GM21786 (cell line): ENCODE results near the gene PLEKHG7.

Experiments used
- ATAC-seq: cut with Tn5 transposase; IDR thresholded peaks from one replicate; pipeline ENCODE4 v1.9.1; 2021; ENCODE audit not compliant: unreplicated experiment

Gene PLEKHG7

DNA sequence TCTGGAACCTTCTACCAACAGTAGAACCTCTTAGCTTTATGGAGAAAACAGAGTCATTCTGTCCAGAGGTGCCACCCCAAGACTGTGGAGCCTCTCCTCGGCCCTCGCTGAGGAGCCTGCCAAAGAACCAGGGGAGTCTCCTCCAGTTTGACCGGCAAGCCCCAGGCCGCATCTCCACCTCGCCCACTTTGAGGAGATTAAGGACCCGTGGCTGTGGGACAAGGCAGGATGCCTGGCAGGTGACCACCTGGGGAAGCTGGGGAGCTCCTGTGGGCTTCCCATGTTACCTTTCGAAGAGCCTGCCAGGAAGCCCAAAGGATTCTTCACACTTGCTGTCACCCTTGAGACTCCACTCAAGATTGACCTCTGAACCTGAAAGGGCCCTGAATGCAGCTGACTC is 3.8 kb downstream of the PLEKHG7 start:
- ATAC-seq: no peak

DNA sequence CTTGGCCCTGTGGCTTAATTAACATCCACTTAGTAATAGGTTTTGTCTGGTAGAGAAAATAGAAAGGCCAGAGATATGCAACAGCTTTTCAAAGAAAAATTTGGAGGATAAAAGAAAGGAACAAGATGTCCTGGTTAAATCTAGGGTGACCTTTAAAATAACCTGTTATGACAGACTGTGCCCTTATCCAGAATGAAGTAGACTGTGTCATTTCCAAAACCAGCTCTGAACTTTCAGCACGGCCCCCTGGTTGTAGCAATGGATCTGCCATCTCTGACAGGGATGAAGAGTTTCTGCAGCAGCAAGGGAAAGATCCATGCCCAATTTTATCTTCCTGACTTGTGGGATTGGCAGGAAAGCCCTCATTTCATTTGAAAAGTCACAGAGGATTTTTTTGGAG is 5.1 kb downstream of the PLEKHG7 start:
- ATAC-seq: no peak

DNA sequence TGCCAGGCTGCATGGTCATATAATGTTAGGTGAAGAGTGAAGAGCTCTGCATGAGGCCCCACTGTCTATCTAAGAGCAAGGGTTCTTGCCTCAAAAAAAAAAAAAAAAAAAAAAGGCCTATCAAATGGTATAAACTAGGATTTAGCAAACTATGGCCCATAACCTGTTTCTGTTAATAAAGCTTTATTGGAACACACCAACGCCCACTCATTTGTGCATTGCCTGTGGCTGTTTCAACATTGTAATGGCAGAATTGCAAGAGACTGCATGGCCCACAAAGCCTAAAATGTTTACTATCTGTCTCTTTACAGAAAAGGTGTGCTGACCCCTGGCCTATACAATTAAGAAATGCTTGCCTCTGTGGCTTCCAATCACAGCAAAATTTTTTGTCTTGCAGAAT is 12.8 kb downstream of the PLEKHG7 start:
- ATAC-seq: no peak

DNA sequence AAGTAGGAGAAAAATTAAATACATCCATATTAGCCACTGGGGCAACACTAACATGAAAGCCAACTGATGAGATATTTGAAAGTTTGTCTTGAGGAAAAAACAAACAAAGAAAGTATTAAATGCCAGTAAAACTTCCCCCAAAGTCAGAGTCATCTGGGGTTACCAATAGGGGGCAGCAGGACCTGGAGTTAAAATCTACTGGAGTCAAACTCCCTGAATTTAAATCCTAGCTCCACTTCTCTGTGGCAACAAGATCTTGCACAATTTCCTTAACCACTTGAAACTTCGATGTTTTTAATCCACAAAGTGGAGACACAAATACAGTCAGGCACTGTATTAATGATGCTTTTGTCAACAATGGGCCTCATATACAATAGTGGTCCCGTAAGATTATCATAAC is 14.4 kb downstream of the PLEKHG7 start:
- ATAC-seq: no peak

DNA sequence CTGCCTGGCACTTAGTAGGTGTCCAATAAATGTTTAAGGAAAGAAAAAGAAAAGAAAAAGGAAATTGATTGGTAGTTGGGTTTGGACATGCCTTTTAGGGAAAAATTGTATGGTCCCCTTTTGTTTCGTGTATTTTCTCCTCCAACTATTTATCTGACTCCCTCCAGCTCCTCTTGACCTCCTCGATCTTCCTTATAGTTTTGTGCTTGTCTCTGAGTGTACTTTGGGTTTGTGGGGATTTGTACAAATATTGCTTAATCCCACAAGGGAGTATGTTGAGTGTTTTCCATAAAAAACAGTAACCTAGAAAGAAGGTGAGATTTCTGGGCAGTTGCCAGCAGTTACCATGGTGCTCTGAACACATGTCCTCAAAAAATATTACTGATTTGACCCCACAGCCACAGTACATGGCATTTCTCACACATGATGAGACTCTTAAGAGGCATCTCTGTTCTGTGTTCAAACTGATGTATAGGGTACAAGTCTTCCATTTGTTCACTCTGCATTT is 15.7 kb downstream of the PLEKHG7 start:
- ATAC-seq: no peak

DNA sequence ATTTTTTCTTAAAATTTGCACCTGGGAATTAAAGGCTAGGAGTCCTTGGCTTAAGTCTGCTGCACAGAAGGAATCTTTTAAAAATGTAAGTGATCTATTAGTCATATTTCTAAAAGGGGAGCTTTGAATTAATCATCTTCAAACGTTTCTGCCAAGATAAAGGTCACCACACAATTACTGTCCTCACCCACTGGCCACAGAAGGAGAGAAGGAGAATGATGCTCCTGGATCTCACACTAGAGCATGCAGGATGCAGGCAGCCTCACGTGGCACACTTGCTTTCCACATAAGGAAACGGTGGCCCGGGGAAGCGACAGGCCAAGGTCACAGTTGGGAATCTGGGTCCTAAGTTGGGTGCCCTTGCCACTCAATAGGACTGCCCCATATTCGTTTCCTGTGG is 16.9 kb downstream of the PLEKHG7 start:
- ATAC-seq: no peak

DNA sequence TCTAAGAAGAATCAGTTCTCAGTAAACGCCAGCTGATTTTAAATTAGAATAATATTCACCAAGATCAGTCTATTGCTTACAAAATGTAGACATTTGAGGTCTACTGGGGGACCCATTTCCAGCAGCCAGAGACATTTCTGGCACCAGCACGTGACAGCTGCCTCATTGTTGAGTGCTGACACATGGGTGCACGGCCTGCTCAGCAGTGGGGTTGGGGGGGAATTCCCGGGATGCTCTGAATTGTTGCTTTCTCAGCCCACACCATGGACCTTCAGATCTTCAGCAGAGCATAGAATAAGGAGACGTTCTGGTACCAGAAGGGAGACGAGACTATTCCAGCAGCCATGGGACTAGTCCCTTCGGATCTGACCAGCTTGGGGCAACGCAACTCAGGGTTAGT is 18.3 kb downstream of the PLEKHG7 start:
- no peak for ATAC-seq

DNA sequence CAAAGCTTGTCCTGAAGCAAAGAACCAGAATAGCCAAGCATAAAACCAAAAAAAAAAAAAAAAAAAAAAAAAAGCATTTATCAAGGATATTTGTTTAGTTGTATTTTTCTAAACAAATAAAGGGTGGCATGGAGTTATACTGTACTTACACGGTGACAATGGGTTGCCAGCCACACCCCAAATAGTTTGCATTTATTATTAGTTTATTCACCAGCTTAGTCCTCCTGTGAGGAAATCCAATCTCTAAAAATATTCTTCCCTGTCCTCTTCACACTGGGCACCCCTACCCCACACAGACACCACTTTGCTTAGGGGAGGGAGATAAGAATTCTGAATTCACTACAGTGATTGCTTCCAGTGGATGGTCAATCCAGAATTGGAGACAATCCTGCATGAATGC is 18.9 kb downstream of the PLEKHG7 start:
- no peak for ATAC-seq

DNA sequence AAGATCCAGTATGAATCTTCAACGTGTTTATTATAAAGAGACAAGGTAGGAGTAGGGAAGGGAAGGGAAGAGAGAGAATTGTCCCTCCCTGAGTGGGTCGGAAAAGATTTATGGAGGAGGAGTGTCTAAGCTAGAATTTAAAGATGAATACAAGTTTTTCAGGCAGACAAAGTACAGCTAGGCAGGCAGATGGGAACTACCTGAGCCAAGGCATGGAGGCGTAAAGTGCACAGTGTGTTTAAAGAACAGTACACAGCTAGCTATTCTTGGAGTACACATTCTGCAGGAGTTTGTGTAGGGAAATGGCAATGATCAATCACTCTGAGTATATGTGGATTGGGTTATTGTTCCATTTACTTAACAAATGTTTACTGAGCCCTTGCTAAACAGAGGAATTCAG is 20.1 kb downstream of the PLEKHG7 start:
- ATAC-seq: no peak

DNA sequence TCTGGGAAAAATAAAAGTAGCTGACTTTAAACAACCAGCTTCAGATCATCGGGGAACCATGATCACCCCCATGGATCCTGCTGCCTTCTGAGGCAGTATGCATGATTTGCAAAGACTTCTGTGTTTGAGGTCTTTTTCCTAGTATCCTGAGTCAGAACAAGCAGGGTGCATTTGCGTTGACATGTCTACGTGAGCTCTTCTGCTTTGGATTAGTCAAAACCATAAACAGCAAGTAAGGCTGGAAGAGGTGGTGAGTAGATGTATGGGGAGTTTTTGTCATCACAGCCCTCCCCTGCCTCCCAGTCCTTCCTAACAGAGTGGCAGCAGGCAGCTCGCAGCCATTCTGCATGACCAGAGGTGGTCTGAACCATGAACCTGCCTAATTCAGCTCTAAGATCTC is 24.1 kb downstream of the PLEKHG7 start:
- no peak for ATAC-seq

DNA sequence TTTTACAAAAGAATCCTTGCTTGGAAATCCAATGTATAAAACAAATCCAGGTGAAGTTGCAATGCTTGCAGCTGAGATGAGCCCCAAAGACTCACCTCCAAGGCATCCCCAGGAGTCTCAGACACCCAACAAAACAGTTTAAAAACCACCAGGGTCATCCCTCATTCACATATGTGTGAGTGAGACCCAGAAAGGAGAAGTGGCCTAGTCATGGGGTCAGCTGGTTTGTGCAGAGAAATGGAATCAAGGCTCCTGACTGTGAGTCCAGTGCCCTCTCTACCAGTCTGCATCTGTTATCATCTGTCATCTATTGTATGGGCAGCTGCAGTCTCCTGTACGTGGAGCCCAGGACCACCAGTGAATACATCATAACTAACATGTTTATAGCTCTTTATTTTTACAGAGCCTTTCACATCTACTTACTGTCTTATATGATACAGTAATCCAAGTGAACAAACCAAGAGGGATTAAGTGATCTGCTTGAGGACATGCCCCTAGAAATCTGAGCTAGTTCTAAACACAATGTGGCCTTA is 27.1 kb downstream of the PLEKHG7 start:
- ATAC-seq: no peak

DNA sequence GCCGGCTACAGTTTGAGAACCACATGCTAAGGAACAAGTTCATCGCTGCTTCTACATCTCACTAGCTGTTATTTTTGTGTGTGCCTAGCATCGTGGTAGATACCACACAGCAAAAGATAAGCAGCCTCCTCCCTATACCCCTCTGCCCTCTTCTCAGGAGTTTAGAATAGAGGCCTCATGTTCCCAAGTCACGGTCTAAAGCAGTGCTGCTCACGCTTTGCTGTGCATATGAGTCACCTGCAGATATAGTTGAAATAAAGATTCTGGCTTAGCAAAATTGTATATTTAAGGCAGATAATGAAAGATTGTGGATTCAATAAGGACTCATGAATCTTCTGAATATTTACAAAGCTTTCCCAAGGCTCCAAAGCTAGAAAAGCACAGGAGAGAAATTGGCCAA is 28.0 kb downstream of the PLEKHG7 start:
- no peak for ATAC-seq

DNA sequence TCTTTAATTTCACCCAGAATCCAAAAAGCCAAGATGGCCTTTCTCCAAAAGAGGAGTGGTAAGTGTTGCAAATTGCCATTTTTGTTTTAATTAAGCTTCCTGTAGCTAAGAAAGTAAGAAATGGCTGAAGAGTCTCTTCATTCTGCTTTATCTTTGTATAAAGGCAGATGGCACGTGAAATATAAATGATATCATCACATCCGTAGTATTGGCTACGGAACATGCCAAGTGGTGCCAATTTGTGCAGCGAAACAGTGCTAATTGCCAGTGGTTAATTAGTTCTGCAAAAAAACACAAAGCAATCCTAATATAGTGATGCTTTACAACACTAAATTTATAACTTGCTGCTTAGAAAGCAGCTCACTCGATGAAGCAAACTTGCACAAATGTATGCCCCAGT is 29.4 kb downstream of the PLEKHG7 start:
- ATAC-seq: no peak

DNA sequence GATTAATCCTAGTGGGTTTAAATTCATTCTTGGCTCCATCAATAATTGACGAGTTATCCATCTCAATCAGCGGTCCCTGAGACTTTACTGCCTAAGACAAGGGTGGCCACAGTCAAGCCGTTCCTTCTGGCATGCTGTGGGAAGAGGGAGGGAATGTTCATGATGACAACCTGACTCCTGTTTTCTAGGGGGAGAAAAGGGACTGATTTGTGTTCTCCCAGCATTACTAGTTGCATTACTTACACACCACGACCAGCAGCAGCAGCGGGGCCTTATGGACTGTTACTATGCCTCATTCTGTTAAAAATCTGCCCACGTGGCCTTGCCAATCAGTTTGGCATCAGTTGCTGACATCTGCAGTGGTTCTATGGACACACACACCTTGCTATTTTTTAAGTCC is 29.9 kb downstream of the PLEKHG7 start:
- no peak for ATAC-seq

DNA sequence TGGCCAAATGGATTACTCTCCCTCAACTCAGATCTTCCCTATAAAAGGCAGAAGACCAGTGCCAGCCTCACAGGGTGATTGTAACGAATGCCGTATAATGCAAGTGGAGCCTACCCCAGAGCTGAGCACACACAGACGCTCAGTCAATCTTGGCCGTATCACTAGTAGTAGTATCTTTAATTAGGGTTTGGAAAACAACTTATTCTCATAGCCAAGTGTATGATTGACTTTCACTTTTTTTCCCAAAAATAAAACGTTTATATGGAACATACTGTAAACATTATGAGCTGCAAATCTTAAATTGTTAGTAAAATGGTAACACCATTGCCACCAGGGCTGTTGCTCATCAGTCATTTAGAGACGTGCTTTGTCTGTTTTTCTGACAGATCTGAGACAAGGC is 30.4 kb downstream of the PLEKHG7 start:
- ATAC-seq: no peak

DNA sequence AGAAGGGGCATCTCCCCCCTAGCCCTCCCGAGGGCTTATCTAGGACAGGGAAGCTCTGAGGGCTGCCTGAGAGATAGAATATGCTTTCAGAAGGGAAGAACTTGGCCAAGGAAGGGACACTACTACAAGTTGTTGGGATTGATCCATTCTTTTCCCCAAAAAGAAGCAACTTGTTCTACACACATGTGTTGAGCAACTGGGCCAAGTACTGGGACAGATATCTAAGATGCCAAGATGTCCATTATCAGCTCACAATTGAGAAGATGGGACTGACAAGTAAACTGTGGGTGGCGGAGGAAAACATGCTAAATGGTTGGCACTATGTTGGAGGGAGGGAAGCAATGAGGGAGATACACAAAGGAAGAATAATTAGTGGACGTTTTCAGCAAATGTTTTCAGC is 30.9 kb downstream of the PLEKHG7 start:
- no peak for ATAC-seq

DNA sequence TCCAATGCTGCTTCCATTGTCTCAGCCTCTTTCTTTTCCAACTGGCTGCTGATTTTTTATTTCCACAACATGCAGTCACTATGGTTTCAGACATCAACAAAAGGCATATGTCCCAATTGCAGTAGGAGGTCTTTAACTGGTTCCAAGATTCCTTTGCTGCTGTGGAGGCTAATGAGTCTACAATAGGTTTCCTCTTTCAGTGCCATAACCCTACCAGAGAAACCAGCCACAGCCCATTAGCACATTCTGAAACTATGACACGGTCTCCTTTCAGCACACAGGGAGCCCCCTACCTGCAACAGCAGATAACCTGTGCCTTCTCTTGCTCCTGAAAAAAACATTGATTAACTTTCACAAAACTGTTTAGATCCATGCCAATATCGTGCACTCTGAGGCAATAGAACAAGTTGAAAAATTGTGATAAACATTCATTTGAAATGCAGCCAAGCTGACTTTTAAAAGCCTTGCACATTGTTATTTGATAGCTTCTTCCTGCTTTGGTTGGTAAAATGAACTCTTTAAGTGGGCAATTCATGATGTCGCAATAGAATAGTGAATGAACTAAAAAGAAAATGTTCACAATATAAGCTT is 32.4 kb downstream of the PLEKHG7 start:
- no peak for ATAC-seq

DNA sequence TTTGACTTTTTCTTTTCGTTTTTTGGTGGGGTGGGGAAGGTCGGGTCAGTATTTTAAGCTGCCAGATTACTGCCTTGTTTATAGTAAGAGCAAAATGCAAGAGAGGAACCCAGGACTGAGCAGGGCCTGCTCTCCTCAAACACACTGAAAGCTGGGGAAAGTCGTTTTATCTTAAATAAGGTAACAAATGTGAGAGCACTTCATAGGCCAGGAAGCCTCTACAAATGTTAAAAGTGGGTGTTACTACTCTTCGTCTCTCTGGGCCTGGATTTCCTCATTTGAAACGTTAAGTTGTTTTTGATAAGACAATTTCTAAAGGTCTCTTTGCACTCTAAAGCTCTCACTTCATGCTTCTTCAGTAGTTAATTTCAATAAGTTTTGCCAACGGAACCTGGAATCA is 33.8 kb downstream of the PLEKHG7 start:
- ATAC-seq: no peak

DNA sequence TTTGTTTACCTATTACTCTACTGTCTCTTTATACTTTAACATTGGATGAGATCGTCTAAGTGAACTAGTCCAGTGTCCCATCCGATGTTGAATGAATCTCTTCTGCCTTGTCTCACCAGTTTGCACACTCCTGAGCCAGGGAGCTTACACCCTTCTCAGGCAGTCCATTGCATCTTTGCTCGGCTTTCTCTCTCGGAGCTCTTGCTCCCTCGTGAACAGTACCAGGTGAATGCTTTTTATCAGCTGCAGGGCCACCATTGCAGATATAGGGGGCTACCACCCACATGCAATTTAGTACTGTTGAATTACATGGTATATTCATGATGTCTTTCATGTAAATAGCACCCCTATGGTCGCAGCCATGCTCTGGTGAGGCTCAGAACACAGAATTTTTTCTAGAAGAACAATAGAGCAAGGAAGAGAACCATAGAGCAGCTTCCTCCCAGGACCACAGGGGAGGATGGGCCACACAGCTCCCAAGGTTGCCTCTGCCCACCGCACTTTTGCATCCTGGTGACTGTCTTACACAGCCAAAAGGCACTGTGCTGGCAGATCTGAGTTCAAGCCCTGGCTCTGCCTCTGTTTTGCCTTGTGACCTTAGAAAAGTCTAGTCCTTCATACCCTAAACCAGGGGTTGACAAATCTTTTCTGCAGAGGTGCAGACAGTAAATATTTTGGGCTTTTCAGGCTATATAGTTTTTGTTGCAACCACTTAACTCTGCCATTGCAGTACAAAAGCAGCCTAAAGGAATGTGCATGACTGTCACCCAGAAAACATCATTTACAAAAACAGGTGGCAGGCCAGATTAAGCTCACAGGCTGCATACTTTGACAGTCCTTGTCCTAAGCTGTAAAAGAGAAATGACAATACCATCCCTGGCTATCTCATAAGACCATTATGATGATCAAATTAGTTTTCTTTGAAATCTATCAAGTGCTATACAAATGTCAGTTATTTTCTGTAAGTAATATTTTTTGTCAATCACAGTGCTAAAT is 35.4 kb downstream of the PLEKHG7 start:
- ATAC-seq: no peak

DNA sequence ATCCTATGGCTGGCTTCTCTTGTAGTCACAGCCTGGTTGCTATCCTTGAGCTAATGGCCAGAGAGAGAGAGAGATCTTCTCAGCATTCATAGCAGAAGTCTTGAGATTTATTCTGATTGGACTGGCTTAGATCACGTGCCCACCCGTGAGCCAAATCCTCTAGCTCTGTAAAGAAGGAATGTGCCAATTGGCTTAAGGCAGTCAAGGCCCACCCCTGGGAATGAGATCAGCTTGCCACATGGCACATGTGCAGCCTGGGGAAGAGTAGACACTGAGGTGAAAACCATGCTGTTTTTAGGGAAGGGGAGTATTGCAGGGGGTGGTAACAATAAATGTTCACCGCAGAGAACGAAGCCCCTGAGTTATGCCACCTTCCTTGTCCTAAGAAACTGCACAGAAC is 36.3 kb downstream of the PLEKHG7 start:
- ATAC-seq: no peak

DNA sequence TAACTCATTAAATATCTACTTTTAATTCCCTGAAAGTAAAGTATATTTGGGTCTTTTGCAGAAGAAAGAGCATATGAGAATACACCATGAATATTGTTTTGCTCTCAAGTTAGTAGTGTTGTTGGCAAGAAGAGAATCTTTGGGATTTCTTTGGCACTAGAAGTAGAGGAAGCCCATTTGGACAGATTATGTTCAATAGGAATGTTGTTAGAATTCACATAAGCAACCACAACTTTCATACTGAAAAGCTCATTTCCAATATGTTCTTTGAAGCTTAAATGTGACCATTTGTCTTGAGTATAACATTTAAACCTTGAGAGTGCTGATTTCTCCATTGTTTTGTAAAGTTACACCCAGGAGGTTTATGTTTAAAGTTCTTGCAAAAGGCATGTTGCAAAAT is 37.6 kb downstream of the PLEKHG7 start:
- no peak for ATAC-seq

DNA sequence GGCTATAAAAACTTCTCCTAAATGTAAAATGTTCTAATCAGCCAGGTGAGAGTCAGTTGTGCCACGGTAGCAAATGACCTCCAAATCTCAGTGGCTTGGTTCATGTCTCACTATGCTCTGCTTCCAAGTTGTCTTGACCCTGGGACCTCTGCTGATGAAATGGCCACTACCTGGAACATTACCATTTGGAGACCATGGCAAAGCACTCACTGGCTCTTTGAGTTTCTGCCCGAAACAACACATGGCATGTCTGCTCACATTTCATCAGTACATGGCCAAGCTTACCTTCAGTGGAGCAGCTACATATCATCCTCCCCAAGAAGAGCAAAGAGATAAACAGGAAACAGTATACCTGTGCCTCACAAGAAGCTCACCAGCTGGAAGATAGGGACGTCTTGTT is 40.2 kb downstream of the PLEKHG7 start:
- ATAC-seq: no peak
